IMR-90 (cell line): ENCODE data around the gene MYEF2. TPM values are rescaled to one million over a fixed set of nuclear protein-coding genes. Genes with fewer than 3 reads are reported as not detected.

Experiments used
- ATAC-seq: fragments of 200-7000 bp; cut with Tn5 transposase; 2 replicates; pipeline ENCODE4 v1.9.1; 2020; ENCODE audit warnings: low read depth, mild to moderate bottlenecking, moderate library complexity
- BruUV-seq: library from RNA; stranded (reverse); fragments of 400-500 nt; replicated peaks from 2 replicates; lab custom pipeline; 2021; lab: Mats Ljungman, UMichigan
- CTCF ChIA-PET: fragments of 300-600 bp; formaldehyde crosslinking; extraction: SDS; loops from one replicate; lab custom pipeline; 2021; ENCODE audit warnings: antibody characterized with exemption; lab: Yijun Ruan, JAX
- POLR2A ChIA-PET: fragments of 300-600 bp; sonication (Branson Sonifier 250); formaldehyde crosslinking; loops from one replicate; lab custom pipeline; 2022; ENCODE audit warnings: antibody characterized with exemption; ENCODE audit not compliant: unreplicated experiment; lab: Charles Lee
- DNase-seq: peaks from one replicate; pipeline ENCODE4 v3.0.0; 2013
- H2AFZ ChIP-seq: replicated peaks from 2 replicates; pipeline ENCODE3; 2013; ENCODE audit warnings: low read length, mild to moderate bottlenecking; ENCODE audit not compliant: poor library complexity
- H2AK5ac ChIP-seq: 2 replicates; pipeline ENCODE4 v1.6.1; 2013; ENCODE audit warnings: low read depth, low read length, inconsistent platforms
- H2AK9ac ChIP-seq: replicated peaks from 2 replicates; pipeline ENCODE3; 2013; ENCODE audit warnings: mild to moderate bottlenecking, low read depth, low read length, moderate library complexity; ENCODE audit not compliant: poor library complexity
- H2BK120ac ChIP-seq: 2 replicates; pipeline ENCODE4 v1.6.1; 2013; ENCODE audit warnings: low read depth, low read length, inconsistent platforms
- H2BK15ac ChIP-seq: 3 replicates; pipeline ENCODE4 v1.6.1; 2013; ENCODE audit warnings: low read depth, low read length, inconsistent platforms
- H2BK20ac ChIP-seq: 2 replicates; pipeline ENCODE4 v1.6.1; 2013; ENCODE audit warnings: low read depth, mild to moderate bottlenecking, inconsistent platforms, low read length, moderate library complexity
- H2BK5ac ChIP-seq: 2 replicates; pipeline ENCODE4 v1.6.1; 2013; ENCODE audit warnings: mild to moderate bottlenecking, low read depth, low read length, inconsistent platforms; ENCODE audit not compliant: poor library complexity, severe bottlenecking
- H3K14ac ChIP-seq: replicated peaks from 2 replicates; pipeline ENCODE4 v1.6.1; 2013; ENCODE audit warnings: low read depth, low read length, inconsistent platforms
- H3K18ac ChIP-seq: 2 replicates; pipeline ENCODE4 v1.6.1; 2013; ENCODE audit warnings: low read depth, low read length, control low read depth
- H3K23ac ChIP-seq: 2 replicates; pipeline ENCODE4 v1.6.1; 2013; ENCODE audit warnings: low read depth, low read length, inconsistent platforms
- H3K27ac ChIP-seq: 2 replicates; pipeline ENCODE4 v1.5.1; 2013; ENCODE audit warnings: mild to moderate bottlenecking, control low read depth, low read length; ENCODE audit not compliant: insufficient read depth
- H3K27me3 ChIP-seq: 2 replicates; pipeline ENCODE4 v1.6.1; 2013; ENCODE audit warnings: low read length; ENCODE audit not compliant: control insufficient read depth, insufficient read depth
- H3K36me3 ChIP-seq: 2 replicates; pipeline ENCODE4 v1.6.1; 2013; ENCODE audit warnings: low read length, mixed read lengths; ENCODE audit not compliant: control insufficient read depth, insufficient read depth
- H3K4ac ChIP-seq: 2 replicates; pipeline ENCODE4 v1.6.1; 2013; ENCODE audit warnings: low read depth, low read length, inconsistent platforms
- H3K4me1 ChIP-seq: 2 replicates; pipeline ENCODE4 v1.6.1; 2013; ENCODE audit warnings: low read length, mixed read lengths; ENCODE audit not compliant: control insufficient read depth, insufficient read depth
- H3K4me2 ChIP-seq: 2 replicates; pipeline ENCODE4 v1.6.1; 2013; ENCODE audit warnings: low read depth, mild to moderate bottlenecking, control low read depth, low read length, moderate library complexity
- H3K4me3 ChIP-seq: 2 replicates; pipeline ENCODE4 v1.5.1; 2013; ENCODE audit warnings: low read depth, mild to moderate bottlenecking, control low read depth, low read length, moderate library complexity; ENCODE audit not compliant: insufficient read depth
- H3K56ac ChIP-seq: 2 replicates; pipeline ENCODE4 v1.6.1; 2013; ENCODE audit warnings: low read length, inconsistent platforms; ENCODE audit not compliant: insufficient read depth; ENCODE audit errors: extremely low read depth
- H3K79me1 ChIP-seq, 2 experiments: 2 replicates each; pipeline ENCODE4 v1.6.1; 2013; ENCODE audit warnings: low read length in 2 of 2, inconsistent platforms in 1 of 2, low read depth in 1 of 2
- H3K9ac ChIP-seq: 2 replicates; pipeline ENCODE4 v1.6.1; 2013; ENCODE audit warnings: low read depth, low read length, control low read depth
- H3K9me1 ChIP-seq: 2 replicates; pipeline ENCODE4 v1.6.1; 2013; ENCODE audit warnings: low read length, inconsistent platforms; ENCODE audit not compliant: insufficient read depth
- H3K9me3 ChIP-seq: 2 replicates; pipeline ENCODE4 v1.6.1; 2013; ENCODE audit warnings: low read length; ENCODE audit not compliant: control insufficient read depth, insufficient read depth
- H4K20me1 ChIP-seq: 2 replicates; pipeline ENCODE4 v1.6.1; 2013; ENCODE audit warnings: low read length, inconsistent platforms; ENCODE audit not compliant: insufficient read depth
- H4K5ac ChIP-seq: 2 replicates; pipeline ENCODE4 v1.6.1; 2013; ENCODE audit warnings: mild to moderate bottlenecking, low read depth, low read length, control low read depth
- H4K8ac ChIP-seq, 2 experiments: 2 replicates each; pipeline ENCODE4 v1.6.1; 2013; ENCODE audit warnings: low read depth in 2 of 2, low read length in 2 of 2, control low read depth in 1 of 2, inconsistent platforms in 1 of 2
- H4K91ac ChIP-seq: 2 replicates; pipeline ENCODE4 v1.6.1; 2013; ENCODE audit warnings: low read depth, low read length, inconsistent platforms; ENCODE audit not compliant: insufficient read depth
- BHLHE40 ChIP-seq: fragments of 150-350 bp; IDR thresholded peaks from 2 replicates; pipeline ENCODE4 v1.6.1; 2016; ENCODE audit warnings: mild to moderate bottlenecking, low read depth, low read length
- CEBPB ChIP-seq: IDR thresholded peaks from 2 replicates; pipeline ENCODE4 v1.6.1; 2012; ENCODE audit warnings: low read depth, low read length, improper control_type of control experiment
- CHD1 ChIP-seq: IDR thresholded peaks from 2 replicates; pipeline ENCODE4 v1.6.1; 2012; ENCODE audit warnings: low read depth, low read length, improper control_type of control experiment
- CTCF ChIP-seq: conservative IDR thresholded peaks from 2 replicates; pipeline ENCODE4 v1.5.1; 2012; ENCODE audit warnings: mild to moderate bottlenecking, low read depth, low read length, improper control_type of control experiment
- FOS ChIP-seq: fragments of 150-350 bp; IDR thresholded peaks from 2 replicates; pipeline ENCODE4 v1.6.1; 2016; ENCODE audit warnings: low read depth, low read length
- MAFK ChIP-seq: IDR thresholded peaks from 2 replicates; pipeline ENCODE4 v1.6.1; 2012; ENCODE audit warnings: low read depth, low read length, improper control_type of control experiment
- MAZ ChIP-seq: IDR thresholded peaks from 2 replicates; pipeline ENCODE4 v1.6.1; 2012; ENCODE audit warnings: low read depth, mild to moderate bottlenecking, low read length, improper control_type of control experiment, moderate library complexity, borderline replicate concordance
- MXI1 ChIP-seq: IDR thresholded peaks from 2 replicates; pipeline ENCODE4 v1.6.1; 2012; ENCODE audit warnings: low read depth, mild to moderate bottlenecking, low read length, moderate library complexity, borderline replicate concordance
- NFE2L2 ChIP-seq: fragments of 150-350 bp; IDR thresholded peaks from 2 replicates; pipeline ENCODE4 v1.6.1; 2016; ENCODE audit warnings: low read depth, mild to moderate bottlenecking, low read length
- POLR2A ChIP-seq: IDR thresholded peaks from 2 replicates; pipeline ENCODE4 v1.6.1; 2012; ENCODE audit warnings: mild to moderate bottlenecking, low read depth, low read length
- RAD21 ChIP-seq: IDR thresholded peaks from 2 replicates; pipeline ENCODE4 v1.6.1; 2012; ENCODE audit warnings: low read length, improper control_type of control experiment
- RCOR1 ChIP-seq: IDR thresholded peaks from 2 replicates; pipeline ENCODE4 v1.6.1; 2012; ENCODE audit warnings: mild to moderate bottlenecking, low read length, improper control_type of control experiment; ENCODE audit not compliant: insufficient replicate concordance
- RFX5 ChIP-seq: IDR thresholded peaks from 2 replicates; pipeline ENCODE4 v1.8.0; 2012; ENCODE audit warnings: low read depth, mild to moderate bottlenecking, low read length, moderate library complexity
- SMC3 ChIP-seq: fragments of 150-350 bp; IDR thresholded peaks from 2 replicates; pipeline ENCODE4 v1.6.1; 2016; ENCODE audit warnings: low read depth, mild to moderate bottlenecking, antibody characterized with exemption, low read length, moderate library complexity
- WGBS, 2 experiments: methylation state at CpG; one replicate each; pipeline versions ENCODE4 v1.1.5 to v1.1.7; 2013; ENCODE audit warnings: missing lambda C conversion rate in 2 of 2; ENCODE audit not compliant: insufficient read length in 1 of 2; ENCODE audit errors: extremely low coverage in 2 of 2; 5-methylcytosine and 5-hydroxymethylcytosine counted together
- dilution Hi-C: fragments of 300-500 bp; cut with HindIII; formaldehyde crosslinking; loops from one replicate; pipeline ENCODE4 v1.14.3; 2018; ENCODE audit warnings: low sequenced_read_pairs; ENCODE audit not compliant: unreplicated experiment
- in situ Hi-C: fragments of 300-500 bp; cut with MboI; formaldehyde crosslinking; loops from 3 replicates; pipeline ENCODE4 v1.14.3; 2019; ENCODE audit warnings: low sequenced_read_pairs, inconsistent platforms, mixed read lengths
- intact Hi-C: fragments of 100-400 bp; cut with micrococcal nuclease; formaldehyde crosslinking; loops from 2 replicates; pipeline ENCODE4 v1.10.0; 2022
- polyA plus RNA-seq, 3 experiments: library from polyadenylated mRNA; depleted of rRNA; stranded (reverse); fragments of >200 nt; gene quantifications; 2 replicates each; pipeline ENCODE4 v1.2.3, GENCODE V29; 2012; ENCODE audit warnings: low replicate concordance in 1 of 3
- total RNA-seq: library from RNA; depleted of rRNA; stranded (reverse); fragments of >200 nt; gene quantifications from 2 replicates; pipeline ENCODE4 v1.2.3, GENCODE V29; 2012
- TF ChIP-seq, protein P1 (sequence below): fragments of 150-350 bp; IDR thresholded peaks from 2 replicates; pipeline ENCODE4 v1.6.1; 2016; ENCODE audit warnings: low read depth, mild to moderate bottlenecking, low read length, moderate library complexity, borderline replicate concordance
- TF ChIP-seq, protein P2 (sequence below): fragments of 150-350 bp; IDR thresholded peaks from 2 replicates; pipeline ENCODE4 v1.6.1; 2017; ENCODE audit warnings: mild to moderate bottlenecking, antibody characterized with exemption, low read length, low read depth

MYEF2 gene
- total and polyA plus RNA-seq, 2 of the 4 experiments (the other 2 are of a cell fraction), result 4.5 to 5.8 TPM

- ATAC-seq (no peak), DNase-seq (no peak)
- Histone ChIP-seq H2BK120ac (no peak overlapping the region), H3K23ac (no peak overlapping the region), H3K14ac (no peak overlapping the region), H2AK5ac (no peak overlapping the region), H3K4ac (no peak overlapping the region), H3K18ac (no peak overlapping the region), H2BK5ac (no peak overlapping the region), H2BK20ac (no peak overlapping the region), H3K36me3 (no peaks in the 10 kb centered on the region), H3K56ac (no peak overlapping the region), H4K20me1 (no peaks in the 10 kb centered on the region), H3K4me2 (no peak overlapping the region), H3K4me1 (no peaks in the 10 kb centered on the region), H4K91ac (no peak overlapping the region), H3K9ac (no peak overlapping the region), H2AK9ac (no peak overlapping the region), H4K8ac (no peak overlapping the region), H3K27me3 (peaks cover 3% of the 10 kb centered on the region), H3K4me3 (no peak overlapping the region), H2AFZ (no peak overlapping the region), H3K9me1 (no peaks in the 10 kb centered on the region), H3K79me1 (no peaks in the 10 kb centered on the region), H4K5ac (no peak overlapping the region), H3K27ac (no peak overlapping the region), H3K9me3 (no peaks in the 10 kb centered on the region), H2BK15ac (no peak overlapping the region)
- CTCF ChIA-PET, result no interaction called here
- dilution Hi-C loops (no loop called here), intact Hi-C loops (no loop called here), in situ Hi-C loops (no loop called here)
- no CpG with 5 or more reads among the region's 1 CpG for WGBS, 2 experiments
- no TSS peak for BruUV-seq
- POLR2A ChIA-PET, result no interaction called here
- TF ChIP-seq MXI1 (no peak), RAD21 (no peak), MAFK (no peak), FOS (no peak), CTCF (no peak), MAZ (no peak), POLR2A (no peak), SMC3 (no peak), RFX5 (no peak), BHLHE40 (no peak), CHD1 (no peak), NFE2L2 (no peak), CEBPB (no peak), RCOR1 (no peak)
- TF ChIP-seq, protein P1, sequence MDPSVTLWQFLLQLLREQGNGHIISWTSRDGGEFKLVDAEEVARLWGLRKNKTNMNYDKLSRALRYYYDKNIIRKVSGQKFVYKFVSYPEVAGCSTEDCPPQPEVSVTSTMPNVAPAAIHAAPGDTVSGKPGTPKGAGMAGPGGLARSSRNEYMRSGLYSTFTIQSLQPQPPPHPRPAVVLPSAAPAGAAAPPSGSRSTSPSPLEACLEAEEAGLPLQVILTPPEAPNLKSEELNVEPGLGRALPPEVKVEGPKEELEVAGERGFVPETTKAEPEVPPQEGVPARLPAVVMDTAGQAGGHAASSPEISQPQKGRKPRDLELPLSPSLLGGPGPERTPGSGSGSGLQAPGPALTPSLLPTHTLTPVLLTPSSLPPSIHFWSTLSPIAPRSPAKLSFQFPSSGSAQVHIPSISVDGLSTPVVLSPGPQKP, result no peak
- TF ChIP-seq, protein P2, sequence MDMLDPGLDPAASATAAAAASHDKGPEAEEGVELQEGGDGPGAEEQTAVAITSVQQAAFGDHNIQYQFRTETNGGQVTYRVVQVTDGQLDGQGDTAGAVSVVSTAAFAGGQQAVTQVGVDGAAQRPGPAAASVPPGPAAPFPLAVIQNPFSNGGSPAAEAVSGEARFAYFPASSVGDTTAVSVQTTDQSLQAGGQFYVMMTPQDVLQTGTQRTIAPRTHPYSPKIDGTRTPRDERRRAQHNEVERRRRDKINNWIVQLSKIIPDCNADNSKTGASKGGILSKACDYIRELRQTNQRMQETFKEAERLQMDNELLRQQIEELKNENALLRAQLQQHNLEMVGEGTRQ, result no peak
Measured at GRCh38 chr15:48222627-48223026, 44.5 kb upstream of the MYEF2 start.
